Activated T-cell treated with anti-CD3 and anti-CD28 coated beads for 48 hours (primary cell): ENCODE measurements around the gene MTREX.

Source experiments
- DNase-seq: peaks from one replicate; pipeline ENCODE4 v3.0.0-alpha.2; 2020; ENCODE audit warnings: low read depth

Gene MTREX

GRCh38 chr5:55472642-55473041, 164.9 kb downstream of the MTREX start:
- DNase-seq, result no peak
